A549 (cell line): ENCODE measurements around the gene SPDYE1.
"Not testable (repeated sequence)": the region's sequence is repeated elsewhere in the genome, so short reads cannot be mapped to it uniquely, and the experiment has no call there.

Experiments used
- CHD2 ChIP-seq: fragments of 150-350 bp; IDR thresholded peaks from 2 replicates; pipeline ENCODE4 v1.6.1; 2014; ENCODE audit warnings: low read length; ENCODE audit not compliant: partially characterized antibody
- CTCF ChIP-seq: fragments of >200 bp; sonication (Bioruptor Twin); formaldehyde crosslinking; IDR thresholded peaks from 3 replicates; pipeline ENCODE4 v1.5.1; 2016
- EP300 ChIP-seq, 2 experiments: fragments of >200 bp; sonication (Bioruptor Twin); formaldehyde crosslinking; IDR thresholded peaks; 2 replicates in 1 of 2; 3 replicates in 1 of 2; pipeline ENCODE4 v1.6.1; 2016 to 2017
- HMGXB4 ChIP-seq: fragments of 250-450 bp; sonication (Bioruptor Pico); IDR thresholded peaks from 2 replicates; pipeline ENCODE4 v1.5.0; 2021; ENCODE audit warnings: mild to moderate bottlenecking, moderate library complexity, borderline replicate concordance
- JUNB ChIP-seq: fragments of >200 bp; sonication (Bioruptor Twin); formaldehyde crosslinking; IDR thresholded peaks from 2 replicates; pipeline ENCODE4 v1.6.1; 2016
- KDM1A ChIP-seq: fragments of 200-600 bp; sonication (generic); IDR thresholded peaks from 2 replicates; pipeline ENCODE4 v1.6.1; 2016; ENCODE audit warnings: low read depth, mild to moderate bottlenecking
- MAZ ChIP-seq: fragments of 150-350 bp; IDR thresholded peaks from 2 replicates; pipeline ENCODE4 v1.6.1; 2014; ENCODE audit warnings: antibody characterized with exemption, low read depth, low read length, borderline replicate concordance
- POLR2A ChIP-seq: IDR thresholded peaks from 2 replicates; pipeline ENCODE4 v1.6.1; 2012; ENCODE audit warnings: mild to moderate bottlenecking, low read length
- POLR2AphosphoS2 ChIP-seq: conservative IDR thresholded peaks from 2 replicates; pipeline ENCODE4 v1.6.1; 2012; ENCODE audit warnings: low read length, improper control_type of control experiment, inconsistent platforms
- RAD21 ChIP-seq, 2 experiments: fragments of >200 bp in 1 of 2; sonication (Bioruptor Twin) in 1 of 2; formaldehyde crosslinking in 1 of 2; IDR thresholded peaks in 1 of 2; conservative IDR thresholded peaks in 1 of 2; 2 replicates in 1 of 2; 3 replicates in 1 of 2; pipeline ENCODE4 v1.6.1; 2012 to 2018; ENCODE audit warnings: inconsistent platforms in 1 of 2
- REST ChIP-seq: fragments of 200-600 bp; sonication (generic); IDR thresholded peaks from 2 replicates; pipeline ENCODE4 v1.6.1; 2016; ENCODE audit warnings: antibody characterized with exemption, mild to moderate bottlenecking, moderate library complexity
- SMC3 ChIP-seq: fragments of >200 bp; sonication (Bioruptor Twin); formaldehyde crosslinking; IDR thresholded peaks from 3 replicates; pipeline ENCODE4 v1.6.1; 2018; ENCODE audit warnings: inconsistent platforms
- TP53 ChIP-seq: fragments of 250-450 bp; sonication (Bioruptor Pico); IDR thresholded peaks from 2 replicates; pipeline ENCODE4 v1.5.0; 2021; ENCODE audit warnings: mild to moderate bottlenecking, moderate library complexity
- ZC3H11A ChIP-seq: fragments of 450-650 bp; IDR thresholded peaks from 2 replicates; pipeline ENCODE4 v1.6.1; 2014; ENCODE audit warnings: antibody characterized with exemption, mild to moderate bottlenecking

DNA sequence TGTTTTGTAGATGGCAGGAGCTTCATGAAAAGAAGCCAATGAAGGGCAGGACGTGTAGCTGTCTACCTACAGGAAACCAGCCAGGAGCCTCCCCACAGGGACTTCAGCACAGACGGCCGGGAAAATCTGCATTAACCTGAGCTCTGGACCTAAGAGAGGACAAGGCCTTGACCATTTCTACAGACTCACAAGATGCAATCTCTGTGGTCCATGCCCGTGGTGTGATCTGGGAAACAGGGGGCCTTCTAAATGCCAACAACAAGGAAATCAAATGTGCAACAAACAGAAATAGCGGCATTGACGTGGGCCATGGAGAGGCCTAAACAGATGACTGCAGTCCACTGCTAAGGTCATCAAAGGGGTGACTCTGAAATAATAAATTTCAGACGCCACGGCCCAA is 14.4 kb downstream of the SPDYE1 start:
- not testable (repeated sequence) for TF ChIP-seq SMC3; REST; MAZ; CHD2; CTCF; ZC3H11A; EP300 (IDR thresholded peaks at IDR 0.05); POLR2A; HMGXB4 (CRISPR knock-in tag); TP53 (CRISPR knock-in tag); POLR2AphosphoS2; KDM1A; JUNB; RAD21 (conservative IDR thresholded peaks at IDR 0.05 in 1 of 2, IDR thresholded peaks at IDR 0.05 in 1 of 2)
